HUES48 (cell line): ENCODE data around the gene GPC4.
"Not testable (repeated sequence)": the region's sequence is repeated elsewhere in the genome, so short reads cannot be mapped to it uniquely, and the experiment has no call there.

Experiments
- H3K27ac ChIP-seq: one replicate; pipeline ENCODE4 v1.7.0; 2013; ENCODE audit warnings: low read depth, low read length, inconsistent platforms
- H3K27me3 ChIP-seq: 2 replicates; pipeline ENCODE4 v1.6.1; 2013; ENCODE audit warnings: mild to moderate bottlenecking, low read length; ENCODE audit not compliant: control insufficient read depth, insufficient read depth
- H3K36me3 ChIP-seq: 2 replicates; pipeline ENCODE4 v1.6.1; 2013; ENCODE audit warnings: low read length; ENCODE audit not compliant: control insufficient read depth, insufficient read depth
- H3K4me1 ChIP-seq: 2 replicates; pipeline ENCODE4 v1.6.1; 2013; ENCODE audit warnings: mild to moderate bottlenecking, low read length; ENCODE audit not compliant: control insufficient read depth, insufficient read depth
- H3K4me3 ChIP-seq: 2 replicates; pipeline ENCODE4 v1.5.1; 2013; ENCODE audit warnings: mild to moderate bottlenecking, low read depth, low read length
- H3K9ac ChIP-seq: 2 replicates; pipeline ENCODE4 v1.6.1; 2013; ENCODE audit warnings: mild to moderate bottlenecking, low read depth, low read length, moderate library complexity
- H3K9me3 ChIP-seq: 2 replicates; pipeline ENCODE4 v1.6.1; 2013; ENCODE audit warnings: low read length; ENCODE audit not compliant: control insufficient read depth, insufficient read depth

GPC4 gene

GRCh38 chrX:133333154-133333750, 82.0 kb downstream of the GPC4 start:
- Histone ChIP-seq H3K27me3 (no peaks in the 10 kb centered on the region), H3K36me3 (peaks cover 89% of the 10 kb centered on the region), H3K9ac (no peak overlapping the region), H3K4me1 (peaks cover 34% of the 10 kb centered on the region), H3K27ac (no peak overlapping the region), H3K4me3 (no peak overlapping the region), H3K9me3 (no peaks in the 10 kb centered on the region)

GRCh38 chrX:133332737-133333136, 82.6 kb downstream of the GPC4 start:
- no peaks in the 10 kb centered on the region for H3K9me3 ChIP-seq
- no peak overlapping the region for H3K27ac ChIP-seq
- H3K27me3 ChIP-seq, result no peaks in the 10 kb centered on the region
- H3K4me3 ChIP-seq, result no peak overlapping the region
- H3K9ac ChIP-seq, result no peak overlapping the region
- peaks cover 34% of the 10 kb centered on the region for H3K4me1 ChIP-seq
- peaks cover 84% of the 10 kb centered on the region for H3K36me3 ChIP-seq

- no peak overlapping the region for H3K27ac ChIP-seq
- H3K36me3 ChIP-seq, result peaks cover 84% of the 10 kb centered on the region
- H3K9me3 ChIP-seq, result no peaks in the 10 kb centered on the region
- H3K9ac ChIP-seq, result no peak overlapping the region
- H3K4me3 ChIP-seq, result no peak overlapping the region
- no peaks in the 10 kb centered on the region for H3K27me3 ChIP-seq
- H3K4me1 ChIP-seq, result peaks cover 44% of the 10 kb centered on the region
These were observed 84.3 kb downstream of the GPC4 start for GRCh38 chrX:133330956-133331355.

GRCh38 chrX:133325422-133325821, 89.9 kb downstream of the GPC4 start:
- no peaks in the 10 kb centered on the region for H3K9me3 ChIP-seq
- H3K9ac ChIP-seq, result no peak overlapping the region
- no peaks in the 10 kb centered on the region for H3K27me3 ChIP-seq
- H3K36me3 ChIP-seq, result peaks cover 84% of the 10 kb centered on the region
- no peak overlapping the region for H3K4me3 ChIP-seq
- H3K27ac ChIP-seq, result no peak overlapping the region
- peaks cover 22% of the 10 kb centered on the region; the same call in 1 of the 2 replicates for H3K4me1 ChIP-seq

GRCh38 chrX:133323431-133323830, 91.9 kb downstream of the GPC4 start:
- H3K4me3 ChIP-seq, result no peak overlapping the region
- peaks cover 84% of the 10 kb centered on the region for H3K36me3 ChIP-seq

GRCh38 chrX:133322269-133322668, 93.0 kb downstream of the GPC4 start:
- H3K4me1 ChIP-seq, result peaks cover 15% of the 10 kb centered on the region; the same call in 1 of the 2 replicates
- H3K4me3 ChIP-seq, H3K9ac ChIP-seq, H3K27ac ChIP-seq, H3K27me3 ChIP-seq, H3K9me3 ChIP-seq: not testable (repeated sequence)
- H3K36me3 ChIP-seq, result peaks cover 90% of the 10 kb centered on the region

More at GRCh38 chrX:133323431-133323830, 91.9 kb downstream of the GPC4 start:
- H3K9ac ChIP-seq, result no peak overlapping the region
- H3K9me3 ChIP-seq, result no peaks in the 10 kb centered on the region
- no peaks in the 10 kb centered on the region for H3K27me3 ChIP-seq
- no peak overlapping the region for H3K27ac ChIP-seq
- H3K4me1 ChIP-seq, result peaks cover 15% of the 10 kb centered on the region; the same call in 1 of the 2 replicates

GRCh38 chrX:133321451-133321850, 93.8 kb downstream of the GPC4 start:
- no peaks in the 10 kb centered on the region for H3K9me3 ChIP-seq
- H3K4me1 ChIP-seq, result peaks cover 9% of the 10 kb centered on the region
- no peak overlapping the region for H3K9ac ChIP-seq
- H3K4me3 ChIP-seq, result no peak overlapping the region
- H3K27ac ChIP-seq, result no peak overlapping the region
- H3K36me3 ChIP-seq, result peaks cover 92% of the 10 kb centered on the region
- H3K27me3 ChIP-seq, result no peaks in the 10 kb centered on the region

GRCh38 chrX:133314281-133314680, 101.0 kb downstream of the GPC4 start:
- H3K9me3 ChIP-seq, result no peaks in the 10 kb centered on the region
- H3K36me3 ChIP-seq, result peaks cover 94% of the 10 kb centered on the region
- no peak overlapping the region for H3K4me3 ChIP-seq
- H3K9ac ChIP-seq, result no peak overlapping the region
- H3K4me1 ChIP-seq, result peaks cover 68% of the 10 kb centered on the region
- H3K27ac ChIP-seq, result no peak overlapping the region
- no peaks in the 10 kb centered on the region for H3K27me3 ChIP-seq

GRCh38 chrX:133308499-133308897, 106.8 kb downstream of the GPC4 start:
- no peaks in the 10 kb centered on the region for H3K27me3 ChIP-seq
- H3K4me1 ChIP-seq, result peaks cover 77% of the 10 kb centered on the region
- H3K27ac ChIP-seq, result peak overlapping the region; percentile 82
- H3K9ac ChIP-seq, result no peak overlapping the region
- peak overlapping the region; percentile 1; the same call in 1 of the 2 replicates for H3K4me3 ChIP-seq
- peaks cover 80% of the 10 kb centered on the region for H3K36me3 ChIP-seq
- H3K9me3 ChIP-seq, result no peaks in the 10 kb centered on the region

GRCh38 chrX:133307637-133308498, 107.4 kb downstream of the GPC4 start:
- H3K4me3 ChIP-seq, result peak overlapping the region; percentile 6
- 0 out of 2 replicates have a peak, but pooled peaks cover 2% of the 10 kb centered on the region for H3K27me3 ChIP-seq
- no peak overlapping the region for H3K9ac ChIP-seq
- H3K27ac ChIP-seq, result peak overlapping the region; percentile 82
- peaks cover 71% of the 10 kb centered on the region for H3K4me1 ChIP-seq
- no peaks in the 10 kb centered on the region for H3K9me3 ChIP-seq
- H3K36me3 ChIP-seq, result peaks cover 80% of the 10 kb centered on the region

GRCh38 chrX:133307094-133307493, 108.2 kb downstream of the GPC4 start:
- H3K9ac ChIP-seq, result no peak overlapping the region

More at GRCh38 chrX:133307094-133307493, 108.2 kb downstream of the GPC4 start:
- Histone ChIP-seq H3K9me3 (no peaks in the 10 kb centered on the region), H3K27me3 (peaks cover 2% of the 10 kb centered on the region; the same call in 1 of the 2 replicates), H3K36me3 (peaks cover 83% of the 10 kb centered on the region), H3K4me3 (peak overlapping the region; percentile 6; the same call in 1 of the 2 replicates), H3K4me1 (peaks cover 66% of the 10 kb centered on the region), H3K27ac (peak overlapping the region; percentile 82)
